ENCODE results near the gene EGFR. TPM values are rescaled to one million over a fixed set of nuclear protein-coding genes. Genes with fewer than 3 reads are reported as not detected.
A peak's percentile ranks its signal among the peaks of the same experiment; 100 is the strongest.

Gene EGFR
- total and polyA plus RNA-seq, 12 donors, result 7.0 to 111 (median 71.6) TPM

GRCh38 chr7:55236476-55236875 lies 217.7 kb downstream of the EGFR start:
- TF ChIP-seq POLR2A (IDR thresholded peaks at IDR 0.05) (no peak), CTCF (IDR thresholded peaks at IDR 0.05) (no peak)
- no peaks in the 10 kb centered on the region for H3K36me3 ChIP-seq (replicated peaks in 1 of 2)
- WGBS, 4 donors, result 80 to 86% (median 82%) methylated on average over 8 of the region's 8 CpGs
- intact Hi-C loops (cut with DNase I), result no loop called here
- H3K4me1 ChIP-seq (replicated peaks in 1 of 2), result no peaks in the 10 kb centered on the region
- no peaks in the 10 kb centered on the region for H3K9me3 ChIP-seq (replicated peaks in 1 of 3)
- no peak overlapping the region for H3K4me3 ChIP-seq
- DNase-seq, result no peak
- H3K27me3 ChIP-seq, result no peaks in the 10 kb centered on the region
- H3K27ac ChIP-seq, result no peak overlapping the region

GRCh38 chr7:55237156-55237893 lies 218.5 kb downstream of the EGFR start:
- WGBS, 4 donors, result 73 to 81% (median 79%) methylated on average over 11 to 15 of the region's 15 CpGs
- H3K36me3 ChIP-seq (replicated peaks in 1 of 2), result no peaks in the 10 kb centered on the region
- DNase-seq, result no peak
- H3K4me3 ChIP-seq, result no peak overlapping the region
- TF ChIP-seq POLR2A (IDR thresholded peaks at IDR 0.05) (no peak), CTCF (IDR thresholded peaks at IDR 0.05) (no peak)
- H3K27me3 ChIP-seq, result no peaks in the 10 kb centered on the region
- no peaks in the 10 kb centered on the region for H3K9me3 ChIP-seq (replicated peaks in 1 of 3)
- H3K4me1 ChIP-seq (replicated peaks in 1 of 2), result no peaks in the 10 kb centered on the region
- intact Hi-C loops (cut with DNase I), result no loop called here
- H3K27ac ChIP-seq, result no peak overlapping the region

GRCh38 chr7:55239406-55239805 lies 220.6 kb downstream of the EGFR start:
- no peak overlapping the region for H3K27ac ChIP-seq
- intact Hi-C loops (cut with DNase I), result no loop called here
- no peak for DNase-seq
- 75 to 80% (median 77%) methylated on average over 3 of the region's 3 CpGs for WGBS, 4 donors
- no peaks in the 10 kb centered on the region for H3K9me3 ChIP-seq (replicated peaks in 1 of 3)
- no peaks in the 10 kb centered on the region for H3K4me1 ChIP-seq (replicated peaks in 1 of 2)
- H3K4me3 ChIP-seq, result no peak overlapping the region
- TF ChIP-seq CTCF (IDR thresholded peaks at IDR 0.05) (no peak), POLR2A (IDR thresholded peaks at IDR 0.05) (no peak)
- no peaks in the 10 kb centered on the region for H3K36me3 ChIP-seq (replicated peaks in 1 of 2)
- H3K27me3 ChIP-seq, result no peaks in the 10 kb centered on the region

DNA sequence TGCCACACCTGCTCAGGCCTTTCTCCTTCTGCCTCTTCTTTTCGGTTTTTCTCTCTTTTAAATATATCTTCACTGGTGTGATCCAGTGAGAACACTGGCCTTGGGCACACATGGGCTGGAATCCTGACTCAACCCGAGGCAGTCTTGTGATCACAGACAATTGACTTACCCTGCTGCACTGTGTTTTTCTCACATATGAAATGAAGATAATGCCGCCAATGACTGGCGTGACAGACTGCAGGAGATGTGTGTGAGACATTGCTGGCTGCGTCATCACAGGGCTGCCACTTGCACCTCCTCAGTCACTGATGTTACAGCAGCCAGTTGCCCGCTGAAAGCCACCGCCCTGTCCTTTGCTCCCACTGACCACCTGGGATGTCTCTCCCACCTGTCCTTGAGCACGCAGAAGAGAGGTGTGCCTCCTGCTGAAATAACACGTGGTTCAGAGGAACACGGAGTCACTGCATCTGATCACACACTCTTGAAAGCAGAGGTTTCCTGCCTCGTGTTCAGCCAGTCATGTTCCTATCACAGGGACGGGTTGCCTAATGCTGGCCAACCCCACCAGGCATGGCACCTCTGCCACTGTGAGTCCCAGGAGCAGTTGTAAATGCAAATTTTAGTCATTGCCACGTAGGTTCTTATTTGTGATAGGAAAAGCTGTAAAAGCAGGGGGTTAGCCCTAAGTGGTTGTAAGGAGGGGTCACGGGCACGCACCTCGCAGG lies 221.8 kb downstream of the EGFR start:
- intact Hi-C loops (cut with DNase I), result no loop called here

More for the DNA sequence above, 221.8 kb downstream of the EGFR start:
- Histone ChIP-seq H3K4me1 (replicated peaks in 1 of 2) (no peaks in the 10 kb centered on the region), H3K36me3 (replicated peaks in 1 of 2) (no peaks in the 10 kb centered on the region), H3K27me3 (no peaks in the 10 kb centered on the region), H3K27ac (no peak overlapping the region), H3K9me3 (replicated peaks in 1 of 3) (no peaks in the 10 kb centered on the region), H3K4me3 (no peak overlapping the region)
- peak in 5 of 7 donors; percentile 39 to 64 (median 56) for DNase-seq
- TF ChIP-seq CTCF (IDR thresholded peaks at IDR 0.05), result no peak
- no peak for TF ChIP-seq POLR2A (IDR thresholded peaks at IDR 0.05)
- 73 to 79% (median 75%) methylated on average over 16 of the region's 16 CpGs for WGBS, 4 donors

All from adrenal gland (tissue), 12 donors.